Measurements from ENCODE around the gene CELF2.

CELF2 gene

DNA sequence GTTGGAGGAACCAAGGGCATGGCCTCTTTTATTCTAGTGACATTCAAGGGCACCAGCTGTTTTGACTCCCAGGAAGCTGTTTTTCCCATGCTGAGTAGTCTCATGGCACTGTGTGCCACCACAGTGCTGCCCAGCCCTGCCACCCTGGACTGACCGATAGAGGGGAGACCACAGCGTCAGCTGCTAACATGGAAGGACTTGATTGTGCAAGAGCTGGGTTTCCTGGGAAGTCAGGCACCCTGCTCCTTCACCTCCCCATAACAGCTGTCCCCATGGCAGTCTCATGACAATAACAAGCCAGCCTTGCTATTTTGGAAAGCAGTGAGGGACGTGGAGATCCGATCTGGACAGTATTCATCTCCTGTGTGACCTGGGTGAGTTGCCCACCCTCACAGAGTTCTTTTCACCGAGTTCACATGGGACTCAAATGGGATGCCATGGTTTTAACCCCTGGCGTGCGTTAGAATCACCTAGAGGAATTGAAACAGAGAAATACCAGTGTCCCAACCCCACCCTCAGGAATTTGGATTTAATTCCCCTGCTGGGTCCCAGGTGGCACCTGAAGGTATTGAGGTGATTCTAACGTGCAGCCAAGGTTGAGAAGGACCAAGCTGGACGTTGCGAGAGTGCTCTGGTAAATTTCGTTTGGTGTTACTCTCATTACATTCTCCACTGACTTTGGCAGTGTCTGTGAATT lies 174.8 kb downstream of the CELF2 start:
- no peak overlapping the region for H3K4ac ChIP-seq (ENCODE audit: low read length)
- peaks cover 0 to 5% of the 10 kb centered on the region in 2 donors for H3K9me3 ChIP-seq (replicated peaks in 1 of 2; ENCODE audit: control insufficient read depth in 2 of 2, insufficient read depth in 1 of 2, low read depth in 1 of 2, low read length in 2 of 2)
- no peak overlapping the region for H3K4me2 ChIP-seq (ENCODE audit: insufficient read depth, low read length, poor library complexity, severe bottlenecking)
- no peak overlapping the region for H2AFZ ChIP-seq (ENCODE audit: low read length)
- WGBS, 2 donors (ENCODE audit: extremely low coverage in 2 of 2, insufficient read length in 2 of 2, insufficient replicate concordance in 1 of 2): no CpG with 5 or more reads among the region's 11 CpGs
- H3K36me3 ChIP-seq (replicated peaks in 1 of 2; ENCODE audit: control insufficient read depth in 2 of 2, insufficient read depth in 2 of 2, low read length in 2 of 2): peaks cover 0 to 8% of the 10 kb centered on the region in 2 donors
- H2BK5ac ChIP-seq (ENCODE audit: low read length): no peak overlapping the region
- peaks cover 3% of the 10 kb centered on the region for H3K79me1 ChIP-seq (ENCODE audit: low read depth, low read length)
- peaks cover 3 to 18% of the 10 kb centered on the region in 2 donors for H3K4me1 ChIP-seq (ENCODE audit: control insufficient read depth in 2 of 2, insufficient read depth in 1 of 2, low read depth in 1 of 2, low read length in 2 of 2)
- H4K91ac ChIP-seq (ENCODE audit: low read depth, low read length, poor library complexity): no peak overlapping the region
- H3K27ac ChIP-seq (replicated peaks; ENCODE audit: low read length): no peak overlapping the region
- H3K23ac ChIP-seq (ENCODE audit: low read depth, low read length, poor library complexity): no peak overlapping the region
- H3K14ac ChIP-seq (ENCODE audit: low read length): no peak overlapping the region
- H2AK5ac ChIP-seq (ENCODE audit: low read depth, low read length): no peak overlapping the region
- no peak overlapping the region for H3K9ac ChIP-seq (ENCODE audit: low read depth, low read length, poor library complexity)
- H4K8ac ChIP-seq (ENCODE audit: low read depth, low read length): no peak overlapping the region
- no peak overlapping the region for H3K4me3 ChIP-seq (ENCODE audit: low read length in 2 of 2)
- H2BK120ac ChIP-seq (ENCODE audit: low read depth, low read length): no peak overlapping the region
- peak overlapping the region; percentile 9 for H3K18ac ChIP-seq (ENCODE audit: low read length)
- DNase-seq (ENCODE audit: low spot score): no peak
- H2BK12ac ChIP-seq (ENCODE audit: low read length): no peak overlapping the region
- no peak overlapping the region for H2BK15ac ChIP-seq (ENCODE audit: low read length)
- no peaks in the 10 kb centered on the region for H3K27me3 ChIP-seq (ENCODE audit: control insufficient read depth in 3 of 3, insufficient read depth in 3 of 3, low read depth in 1 of 3, low read length in 3 of 3)

DNA sequence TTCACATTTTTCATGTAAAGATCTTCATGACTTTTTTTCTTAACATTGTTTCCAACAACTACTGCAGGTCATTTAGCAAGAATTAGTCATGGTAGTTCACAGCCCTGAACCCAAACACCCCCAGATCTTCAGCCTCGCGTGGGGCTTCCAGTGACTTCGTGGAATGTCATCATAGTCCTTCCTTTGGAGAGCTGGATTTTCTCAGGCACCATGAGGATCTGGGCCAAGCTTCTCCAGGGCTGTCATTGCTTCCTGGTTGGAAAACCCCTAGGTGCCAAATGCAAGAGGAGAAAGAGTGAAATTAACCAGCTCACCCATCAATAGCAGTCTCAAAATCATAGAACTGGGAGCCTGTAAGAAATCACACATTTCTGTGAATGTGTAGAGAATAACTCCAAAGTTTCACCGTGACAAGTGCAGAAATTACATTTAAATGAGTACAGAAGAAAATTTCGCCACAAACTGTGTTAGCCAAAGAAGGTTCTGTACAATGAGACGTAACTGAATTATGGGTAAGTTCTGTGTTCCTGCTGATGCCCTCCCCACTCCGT lies 175.4 kb downstream of the CELF2 start:
- no peak overlapping the region for H3K4me2 ChIP-seq (ENCODE audit: insufficient read depth, low read length, poor library complexity, severe bottlenecking)
- H3K4ac ChIP-seq (ENCODE audit: low read length): no peak overlapping the region
- DNase-seq (ENCODE audit: low spot score): no peak
- no peak overlapping the region for H3K4me3 ChIP-seq (ENCODE audit: low read length in 2 of 2)
- H2BK12ac ChIP-seq (ENCODE audit: low read length): no peak overlapping the region
- H3K79me1 ChIP-seq (ENCODE audit: low read depth, low read length): peaks cover 3% of the 10 kb centered on the region
- H2AFZ ChIP-seq (ENCODE audit: low read length): no peak overlapping the region
- H3K23ac ChIP-seq (ENCODE audit: low read depth, low read length, poor library complexity): no peak overlapping the region
- H2BK15ac ChIP-seq (ENCODE audit: low read length): no peak overlapping the region
- no peak overlapping the region for H4K91ac ChIP-seq (ENCODE audit: low read depth, low read length, poor library complexity)
- H3K27ac ChIP-seq (replicated peaks; ENCODE audit: low read length): no peak overlapping the region
- no CpG with 5 or more reads among the region's 7 CpGs for WGBS, 2 donors (ENCODE audit: extremely low coverage in 2 of 2, insufficient read length in 2 of 2, insufficient replicate concordance in 1 of 2)
- H2BK120ac ChIP-seq (ENCODE audit: low read depth, low read length): no peak overlapping the region
- no peaks in the 10 kb centered on the region for H3K27me3 ChIP-seq (ENCODE audit: control insufficient read depth in 3 of 3, insufficient read depth in 3 of 3, low read depth in 1 of 3, low read length in 3 of 3)
- no peak overlapping the region for H3K9ac ChIP-seq (ENCODE audit: low read depth, low read length, poor library complexity)
- H3K4me1 ChIP-seq (ENCODE audit: control insufficient read depth in 2 of 2, insufficient read depth in 1 of 2, low read depth in 1 of 2, low read length in 2 of 2): peaks cover 3 to 19% of the 10 kb centered on the region in 2 donors
- no peak overlapping the region for H2AK5ac ChIP-seq (ENCODE audit: low read depth, low read length)
- no peak overlapping the region for H3K14ac ChIP-seq (ENCODE audit: low read length)
- H3K9me3 ChIP-seq (replicated peaks in 1 of 2; ENCODE audit: control insufficient read depth in 2 of 2, insufficient read depth in 1 of 2, low read depth in 1 of 2, low read length in 2 of 2): peaks cover 0 to 5% of the 10 kb centered on the region in 2 donors
- no peak overlapping the region for H2BK5ac ChIP-seq (ENCODE audit: low read length)
- no peak overlapping the region for H3K18ac ChIP-seq (ENCODE audit: low read length)
- no peak overlapping the region for H4K8ac ChIP-seq (ENCODE audit: low read depth, low read length)
- peaks cover 0 to 8% of the 10 kb centered on the region in 2 donors for H3K36me3 ChIP-seq (replicated peaks in 1 of 2; ENCODE audit: control insufficient read depth in 2 of 2, insufficient read depth in 2 of 2, low read length in 2 of 2)

GRCh38 chr10:11194859-11195586 lies 177.4 kb downstream of the CELF2 start:
- Histone ChIP-seq H2BK120ac (ENCODE audit: low read depth, low read length) (no peak overlapping the region), H2AFZ (ENCODE audit: low read length) (no peak overlapping the region), H2AK5ac (ENCODE audit: low read depth, low read length) (no peak overlapping the region), H3K18ac (ENCODE audit: low read length) (no peak overlapping the region), H2BK12ac (ENCODE audit: low read length) (no peak overlapping the region), H2BK15ac (ENCODE audit: low read length) (no peak overlapping the region), H3K79me1 (ENCODE audit: low read depth, low read length) (peaks cover 3% of the 10 kb centered on the region), H3K9me3 (replicated peaks in 1 of 2; ENCODE audit: control insufficient read depth in 2 of 2, insufficient read depth in 1 of 2, low read depth in 1 of 2, low read length in 2 of 2) (no peaks in the 10 kb centered on the region), H3K4me3 (ENCODE audit: low read length in 2 of 2) (no peak overlapping the region), H2BK5ac (ENCODE audit: low read length) (no peak overlapping the region), H3K27ac (replicated peaks; ENCODE audit: low read length) (no peak overlapping the region), H3K4ac (ENCODE audit: low read length) (no peak overlapping the region), H3K4me1 (ENCODE audit: control insufficient read depth in 2 of 2, insufficient read depth in 1 of 2, low read depth in 1 of 2, low read length in 2 of 2) (peaks cover 0 to 15% of the 10 kb centered on the region in 2 donors), H3K4me2 (ENCODE audit: insufficient read depth, low read length, poor library complexity, severe bottlenecking) (no peak overlapping the region), H4K91ac (ENCODE audit: low read depth, low read length, poor library complexity) (no peak overlapping the region), H3K23ac (ENCODE audit: low read depth, low read length, poor library complexity) (no peak overlapping the region), H4K8ac (ENCODE audit: low read depth, low read length) (no peak overlapping the region), H3K9ac (ENCODE audit: low read depth, low read length, poor library complexity) (no peak overlapping the region), H3K14ac (ENCODE audit: low read length) (no peak overlapping the region), H3K36me3 (replicated peaks in 1 of 2; ENCODE audit: control insufficient read depth in 2 of 2, insufficient read depth in 2 of 2, low read length in 2 of 2) (peaks cover 0 to 8% of the 10 kb centered on the region in 2 donors), H3K27me3 (ENCODE audit: control insufficient read depth in 3 of 3, insufficient read depth in 3 of 3, low read depth in 1 of 3, low read length in 3 of 3) (no peaks in the 10 kb centered on the region)
- WGBS, 2 donors (ENCODE audit: extremely low coverage in 2 of 2, insufficient read length in 2 of 2, insufficient replicate concordance in 1 of 2): no CpG with 5 or more reads among the region's 8 CpGs
- no peak for DNase-seq (ENCODE audit: low spot score)

GRCh38 chr10:11195623-11196022 lies 178.0 kb downstream of the CELF2 start:
- H2AK5ac ChIP-seq (ENCODE audit: low read depth, low read length): no peak overlapping the region
- no peak overlapping the region for H3K4me2 ChIP-seq (ENCODE audit: insufficient read depth, low read length, poor library complexity, severe bottlenecking)
- no peak overlapping the region for H3K23ac ChIP-seq (ENCODE audit: low read depth, low read length, poor library complexity)
- H4K8ac ChIP-seq (ENCODE audit: low read depth, low read length): no peak overlapping the region
- H3K4me1 ChIP-seq (ENCODE audit: control insufficient read depth in 2 of 2, insufficient read depth in 1 of 2, low read depth in 1 of 2, low read length in 2 of 2): peaks cover 0 to 14% of the 10 kb centered on the region in 2 donors
- no peak overlapping the region for H4K91ac ChIP-seq (ENCODE audit: low read depth, low read length, poor library complexity)
- no peak overlapping the region for H2BK12ac ChIP-seq (ENCODE audit: low read length)
- no peaks in the 10 kb centered on the region for H3K27me3 ChIP-seq (ENCODE audit: control insufficient read depth in 3 of 3, insufficient read depth in 3 of 3, low read depth in 1 of 3, low read length in 3 of 3)
- peaks cover 0 to 2% of the 10 kb centered on the region in 2 donors for H3K9me3 ChIP-seq (replicated peaks in 1 of 2; ENCODE audit: control insufficient read depth in 2 of 2, insufficient read depth in 1 of 2, low read depth in 1 of 2, low read length in 2 of 2)
- H3K79me1 ChIP-seq (ENCODE audit: low read depth, low read length): peaks cover 3% of the 10 kb centered on the region
- H2BK15ac ChIP-seq (ENCODE audit: low read length): no peak overlapping the region
- H2BK120ac ChIP-seq (ENCODE audit: low read depth, low read length): no peak overlapping the region
- H2AFZ ChIP-seq (ENCODE audit: low read length): no peak overlapping the region
- H2BK5ac ChIP-seq (ENCODE audit: low read length): no peak overlapping the region
- no peak overlapping the region for H3K18ac ChIP-seq (ENCODE audit: low read length)
- H3K14ac ChIP-seq (ENCODE audit: low read length): no peak overlapping the region
- H3K27ac ChIP-seq (replicated peaks; ENCODE audit: low read length): no peak overlapping the region
- no peak overlapping the region for H3K4ac ChIP-seq (ENCODE audit: low read length)
- no CpG with 5 or more reads among the region's 7 CpGs for WGBS, 2 donors (ENCODE audit: extremely low coverage in 2 of 2, insufficient read length in 2 of 2, insufficient replicate concordance in 1 of 2)
- H3K9ac ChIP-seq (ENCODE audit: low read depth, low read length, poor library complexity): no peak overlapping the region
- no peak for DNase-seq (ENCODE audit: low spot score)
- H3K36me3 ChIP-seq (replicated peaks in 1 of 2; ENCODE audit: control insufficient read depth in 2 of 2, insufficient read depth in 2 of 2, low read length in 2 of 2): peaks cover 0 to 8% of the 10 kb centered on the region in 2 donors
- H3K4me3 ChIP-seq (ENCODE audit: low read length in 2 of 2): no peak overlapping the region
